Measurements from ENCODE around the gene LRP5. TPM values are rescaled to one million over a fixed set of nuclear protein-coding genes. Genes with fewer than 3 reads are reported as not detected.

Gene LRP5
- total and polyA plus RNA-seq, 9 of the 15 experiments (the other 6 are each of a cell fraction or from before 2014, with no cell fraction given) = 0.48 to 44.2 (median 13.5) TPM

DNA sequence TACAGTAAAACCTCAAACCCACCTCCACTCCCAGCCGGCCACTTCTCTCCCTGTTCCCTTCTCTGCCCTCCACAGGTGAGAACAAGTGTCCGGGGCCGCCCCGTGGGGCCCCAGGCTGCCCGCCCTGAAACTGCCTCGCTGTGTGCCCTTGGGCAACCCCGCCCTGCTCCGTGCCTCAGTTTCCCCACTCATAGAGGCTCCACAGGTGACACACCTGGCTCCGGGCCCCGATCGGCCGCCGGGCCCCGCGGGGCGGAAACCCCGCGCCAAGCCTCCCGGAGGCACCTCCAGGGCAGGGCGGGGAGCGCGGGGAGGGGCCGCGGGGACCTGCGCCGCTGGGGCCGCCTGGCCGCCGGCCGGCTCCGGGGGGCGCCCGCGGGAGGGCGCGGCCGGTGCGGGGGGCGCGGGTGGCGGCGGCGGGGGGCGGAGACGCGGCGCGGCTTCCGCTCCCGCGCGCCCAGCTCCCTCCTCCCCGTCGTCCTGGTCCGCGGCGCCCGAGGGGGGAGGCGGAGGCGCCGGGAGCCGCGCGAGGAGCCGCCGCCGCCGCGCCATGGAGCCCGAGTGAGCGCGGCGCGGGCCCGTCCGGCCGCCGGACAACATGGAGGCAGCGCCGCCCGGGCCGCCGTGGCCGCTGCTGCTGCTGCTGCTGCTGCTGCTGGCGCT lies at the start of gene LRP5 (continued):
- TF ChIP-seq CHD4 (IDR thresholded peaks at IDR 0.05; ENCODE audit: insufficient read depth, insufficient replicate concordance, low read depth, low read length, poor library complexity, severe bottlenecking) (no peak), GABPA (tag; conservative IDR thresholded peaks at IDR 0.05; ENCODE audit: low read depth) (peak; percentile 60), SMAD4 (CRISPR knock-in tag; conservative IDR thresholded peaks at IDR 0.05) (0 out of 2 replicates have a peak, but pooled peaks have one; percentile 34)
- TF ChIP-seq, protein P1, sequence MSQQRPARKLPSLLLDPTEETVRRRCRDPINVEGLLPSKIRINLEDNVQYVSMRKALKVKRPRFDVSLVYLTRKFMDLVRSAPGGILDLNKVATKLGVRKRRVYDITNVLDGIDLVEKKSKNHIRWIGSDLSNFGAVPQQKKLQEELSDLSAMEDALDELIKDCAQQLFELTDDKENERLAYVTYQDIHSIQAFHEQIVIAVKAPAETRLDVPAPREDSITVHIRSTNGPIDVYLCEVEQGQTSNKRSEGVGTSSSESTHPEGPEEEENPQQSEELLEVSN (IDR thresholded peaks at IDR 0.05; ENCODE audit: borderline replicate concordance in 1 of 2, extremely low read depth in 1 of 2, insufficient read depth in 1 of 2, insufficient read length in 1 of 2, low read depth in 1 of 2, low read length in 1 of 2, poor library complexity in 1 of 2, severe bottlenecking in 1 of 2) = peak in 1 of 2 experiments; percentile 55

DNA sequence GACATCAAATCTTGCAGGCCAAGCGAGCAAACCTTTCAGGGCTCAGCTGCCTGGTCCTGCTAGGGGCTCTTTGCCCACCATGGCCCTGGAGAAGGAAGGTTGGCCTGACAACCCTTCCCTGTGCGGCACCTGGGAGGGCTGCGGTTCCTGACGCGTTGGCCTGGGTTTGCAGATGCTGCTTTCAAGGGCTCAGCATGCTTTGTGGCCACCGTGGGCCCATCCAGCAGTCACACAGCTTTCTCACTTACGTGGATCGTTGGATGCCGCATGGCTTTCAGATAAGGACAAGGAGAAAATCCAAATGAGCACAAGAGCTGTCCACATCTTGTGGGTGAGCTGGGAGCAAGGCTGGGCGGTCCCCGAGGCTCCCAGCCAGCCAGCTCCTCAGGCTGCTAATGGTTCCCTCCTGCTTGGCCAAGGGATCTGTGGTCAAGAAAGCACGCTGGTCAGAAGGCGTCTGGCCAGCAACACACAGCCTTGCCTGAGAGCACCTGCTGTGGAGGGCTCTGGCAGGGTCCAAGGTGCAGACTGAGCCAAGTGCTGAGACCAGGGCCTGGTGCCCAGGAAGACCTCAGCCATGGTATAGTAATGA lies 48.9 kb upstream of the LRP5 start:
- Histone ChIP-seq H3K4me3 (no peak overlapping the region), H3K36me3 (ENCODE audit: control insufficient read depth, insufficient read depth, low read length) (peaks cover 76% of the 10 kb centered on the region; the same call in 2 of the 3 replicates), H3K79me2 (ENCODE audit: control insufficient read depth, insufficient read depth, low read length) (peaks cover 5% of the 10 kb centered on the region; the same call in 1 of the 3 replicates), H3K27me3 (ENCODE audit: control insufficient read depth in 2 of 2, insufficient read depth in 2 of 2, low read length in 2 of 2) (no peaks in the 10 kb centered on the region), H3K4me2 (ENCODE audit: insufficient read depth, low read length) (no peak overlapping the region), H3K9me1 (ENCODE audit: control insufficient read depth, insufficient read depth, low read length) (peaks cover 6% of the 10 kb centered on the region), H3K27ac (ENCODE audit: extremely low read depth, low read depth, low read length) (no peak overlapping the region), H3K4me1 (replicated peaks in 1 of 2; ENCODE audit: control insufficient read depth in 2 of 2, insufficient read depth in 2 of 2, low read length in 2 of 2) (peaks cover 8 to 15% of the 10 kb centered on the region in 2 experiments), H2AFZ (ENCODE audit: low read depth, low read length) (no peak overlapping the region), H4K20me1 (replicated peaks; ENCODE audit: control insufficient read depth, insufficient read depth, low read length) (peaks cover 3% of the 10 kb centered on the region; the same call in 1 of the 2 replicates), H3K9ac (ENCODE audit: insufficient read depth in 1 of 2, low read depth in 2 of 2, low read length in 2 of 2) (no peak overlapping the region), H3K9me3 (replicated peaks; ENCODE audit: control insufficient read depth, insufficient read depth, low read depth, low read length) (no peaks in the 10 kb centered on the region)
- in situ Hi-C loops (cut with MboI) = no loop called here
- DNase-seq (ENCODE audit: extremely low read depth in 1 of 4, low spot score in 3 of 4) = no peak
- POLR2A ChIA-PET = no interaction called here
- CTCF ChIA-PET (ENCODE audit: low intra/inter-chr PET ratio) = no interaction called here
- BruUV-seq (replicated peaks) = no TSS peak
- intact Hi-C loops (cut with micrococcal nuclease) = no loop called here
- no peak for ATAC-seq
- no peak for FAIRE-seq
- WGBS (ENCODE audit: insufficient coverage, low coverage, missing lambda C conversion rate) = 94% methylated on average over 12 of the region's 13 CpGs
- no peak for TF ChIP-seq ZNF586 (CRISPR knock-in tag; conservative IDR thresholded peaks at IDR 0.05)
- TF ChIP-seq MAFK (IDR thresholded peaks at IDR 0.05; ENCODE audit: low read length) = no peak
- TF ChIP-seq, protein P2, sequence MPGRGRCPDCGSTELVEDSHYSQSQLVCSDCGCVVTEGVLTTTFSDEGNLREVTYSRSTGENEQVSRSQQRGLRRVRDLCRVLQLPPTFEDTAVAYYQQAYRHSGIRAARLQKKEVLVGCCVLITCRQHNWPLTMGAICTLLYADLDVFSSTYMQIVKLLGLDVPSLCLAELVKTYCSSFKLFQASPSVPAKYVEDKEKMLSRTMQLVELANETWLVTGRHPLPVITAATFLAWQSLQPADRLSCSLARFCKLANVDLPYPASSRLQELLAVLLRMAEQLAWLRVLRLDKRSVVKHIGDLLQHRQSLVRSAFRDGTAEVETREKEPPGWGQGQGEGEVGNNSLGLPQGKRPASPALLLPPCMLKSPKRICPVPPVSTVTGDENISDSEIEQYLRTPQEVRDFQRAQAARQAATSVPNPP (IDR thresholded peaks at IDR 0.05; ENCODE audit: borderline replicate concordance, insufficient read depth, insufficient read length) = no peak
- 0 out of 2 replicates have a peak, but pooled peaks have one; percentile 15 for TF ChIP-seq TARDBP (IDR thresholded peaks at IDR 0.05)
- peak; percentile 56 for TF ChIP-seq RBFOX2 (IDR thresholded peaks at IDR 0.05; ENCODE audit: low read depth, low read length)
- TF ChIP-seq, protein P3, sequence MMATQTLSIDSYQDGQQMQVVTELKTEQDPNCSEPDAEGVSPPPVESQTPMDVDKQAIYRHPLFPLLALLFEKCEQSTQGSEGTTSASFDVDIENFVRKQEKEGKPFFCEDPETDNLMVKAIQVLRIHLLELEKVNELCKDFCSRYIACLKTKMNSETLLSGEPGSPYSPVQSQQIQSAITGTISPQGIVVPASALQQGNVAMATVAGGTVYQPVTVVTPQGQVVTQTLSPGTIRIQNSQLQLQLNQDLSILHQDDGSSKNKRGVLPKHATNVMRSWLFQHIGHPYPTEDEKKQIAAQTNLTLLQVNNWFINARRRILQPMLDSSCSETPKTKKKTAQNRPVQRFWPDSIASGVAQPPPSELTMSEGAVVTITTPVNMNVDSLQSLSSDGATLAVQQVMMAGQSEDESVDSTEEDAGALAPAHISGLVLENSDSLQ (IDR thresholded peaks at IDR 0.05) = no peak
- no peak for TF ChIP-seq ZNF445 (CRISPR knock-in tag; IDR thresholded peaks at IDR 0.05; ENCODE audit: low read depth)
- TF ChIP-seq SP1 (CRISPR knock-in tag; IDR thresholded peaks at IDR 0.05) = no peak
- no peak for TF ChIP-seq U2AF2 (optimal IDR thresholded peaks at IDR 0.05; ENCODE audit: low read depth, low read length)
- TF ChIP-seq RBM34 (IDR thresholded peaks at IDR 0.05; ENCODE audit: borderline replicate concordance, insufficient read depth, low read length) = no peak

All from K562 (cell line).